Liver (tissue), 9 donors: ENCODE measurements around the gene SMIM13. TPM values are rescaled to one million over a fixed set of nuclear protein-coding genes. Genes with fewer than 3 reads are reported as not detected.

Experiments
- DNase-seq: peaks from one replicate; pipeline ENCODE4 v3.0.0-alpha.2; 2017; ENCODE audit warnings: low spot score
- H3K27ac ChIP-seq, 2 donors: one replicate each; pipeline ENCODE4 v1.7.0; 2013; ENCODE audit warnings: inconsistent platforms in 2 of 2, low read length in 2 of 2, control low read depth in 1 of 2, low read depth in 1 of 2, mild to moderate bottlenecking in 1 of 2
- H3K27me3 ChIP-seq, 4 donors: one replicate each; pipeline versions ENCODE4 v1.6.1 to v1.7.0; 2013; ENCODE audit warnings: low read length in 3 of 4, inconsistent platforms in 1 of 4, mild to moderate bottlenecking in 1 of 4, moderate library complexity in 1 of 4; ENCODE audit not compliant: control insufficient read depth in 4 of 4, insufficient read depth in 4 of 4
- H3K36me3 ChIP-seq, 4 donors: one replicate each; pipeline versions ENCODE4 v1.6.1 to v1.7.0; 2013; ENCODE audit warnings: low read length in 3 of 4, mild to moderate bottlenecking in 3 of 4, low read depth in 1 of 4, moderate library complexity in 1 of 4; ENCODE audit not compliant: control insufficient read depth in 4 of 4, insufficient read depth in 3 of 4
- H3K4me1 ChIP-seq, 4 donors: one replicate each; pipeline versions ENCODE4 v1.6.1 to v1.7.0; 2013; ENCODE audit warnings: low read length in 3 of 4, mild to moderate bottlenecking in 3 of 4, moderate library complexity in 1 of 4; ENCODE audit not compliant: control insufficient read depth in 4 of 4, insufficient read depth in 4 of 4
- H3K4me3 ChIP-seq, 3 donors: one replicate each; pipeline versions ENCODE4 v1.6.1 to v1.7.0; 2013; ENCODE audit warnings: low read length in 3 of 3, control low read depth in 1 of 3, low read depth in 1 of 3, mild to moderate bottlenecking in 1 of 3
- H3K9ac ChIP-seq, 2 donors: one replicate each; pipeline ENCODE4 v1.7.0; 2013; ENCODE audit warnings: low read length in 2 of 2, mild to moderate bottlenecking in 2 of 2, moderate library complexity in 2 of 2, control low read depth in 1 of 2, low read depth in 1 of 2
- H3K9me3 ChIP-seq, 4 donors: one replicate each; pipeline versions ENCODE4 v1.6.1 to v1.7.0; 2013; ENCODE audit warnings: low read length in 3 of 4; ENCODE audit not compliant: control insufficient read depth in 4 of 4
- ATF3 ChIP-seq: IDR thresholded peaks from 2 replicates; pipeline ENCODE4 v1.6.1; 2016; ENCODE audit warnings: antibody characterized with exemption
- CTCF ChIP-seq: fragments of 150-350 bp; IDR thresholded peaks from 2 replicates; pipeline ENCODE4 v1.5.1; 2017; ENCODE audit warnings: improper control_type of control experiment, low read depth, low read length; ENCODE audit not compliant: missing input control
- EGR1 ChIP-seq, 2 donors: IDR thresholded peaks; 2 replicates each; pipeline ENCODE4 v1.6.1; 2016 to 2018; ENCODE audit warnings: antibody characterized with exemption in 2 of 2, low read depth in 2 of 2
- FOXA1 ChIP-seq: IDR thresholded peaks from 2 replicates; pipeline ENCODE4 v1.6.1; 2016; ENCODE audit warnings: antibody characterized with exemption
- FOXA2 ChIP-seq: IDR thresholded peaks from 2 replicates; pipeline ENCODE4 v1.6.1; 2016; ENCODE audit warnings: antibody characterized with exemption
- GABPA ChIP-seq, 2 donors: IDR thresholded peaks in 1 of 2; conservative IDR thresholded peaks in 1 of 2; 2 replicates each; pipeline ENCODE4 v1.6.1; 2016; ENCODE audit warnings: antibody characterized with exemption in 2 of 2, mild to moderate bottlenecking in 1 of 2, moderate library complexity in 1 of 2
- JUND ChIP-seq, 2 donors: IDR thresholded peaks; 2 replicates each; pipeline ENCODE4 v1.6.1; 2016; ENCODE audit warnings: antibody characterized with exemption in 2 of 2
- NR2F2 ChIP-seq: IDR thresholded peaks from 2 replicates; pipeline ENCODE4 v1.6.1; 2016; ENCODE audit warnings: antibody characterized with exemption
- RAD21 ChIP-seq, 2 donors: IDR thresholded peaks; 2 replicates each; pipeline ENCODE4 v1.6.1; 2016; ENCODE audit warnings: antibody characterized with exemption in 2 of 2, mild to moderate bottlenecking in 2 of 2
- SP1 ChIP-seq: IDR thresholded peaks from 2 replicates; pipeline ENCODE4 v1.6.1; 2018; ENCODE audit warnings: antibody characterized with exemption, mild to moderate bottlenecking
- TAF1 ChIP-seq: conservative IDR thresholded peaks from 2 replicates; pipeline ENCODE4 v1.6.1; 2016; ENCODE audit warnings: antibody characterized with exemption, mild to moderate bottlenecking
- YY1 ChIP-seq: IDR thresholded peaks from 2 replicates; pipeline ENCODE4 v1.6.1; 2016; ENCODE audit warnings: antibody characterized with exemption, mild to moderate bottlenecking
- ZBTB33 ChIP-seq: IDR thresholded peaks from 2 replicates; pipeline ENCODE4 v1.6.1; 2016; ENCODE audit warnings: antibody characterized with exemption
- WGBS: extraction: QIAGEN DNeasy Blood & Tissue Kit; methylation state at CpG from one replicate; pipeline ENCODE4 v1.1.7; 2013; 5-methylcytosine and 5-hydroxymethylcytosine counted together
- polyA plus RNA-seq, 2 donors: library from polyadenylated mRNA; stranded (reverse) in 1 of 2; unstranded in 1 of 2; fragments of 200-250 nt in 1 of 2; fragments of >200 nt in 1 of 2; fragmentation: Nextera tagmentation in 1 of 2; extraction: Ambion mirVana in 1 of 2; gene quantifications; one replicate each; pipeline versions ENCODE4 v1.2.1 to v1.2.3, GENCODE V29; 2013 to 2015
- total RNA-seq, 2 donors: library from RNA; depleted of rRNA; stranded (reverse); fragments of >200 nt; gene quantifications; one replicate each; pipeline ENCODE4 v1.2.3, GENCODE V29; 2014
- TF ChIP-seq, protein P1 (sequence below): IDR thresholded peaks from 2 replicates; pipeline ENCODE4 v1.6.1; 2016; ENCODE audit warnings: antibody characterized with exemption, mild to moderate bottlenecking
- TF ChIP-seq, protein P2 (sequence below): IDR thresholded peaks from 2 replicates; pipeline ENCODE4 v1.6.1; 2016; ENCODE audit warnings: antibody characterized with exemption
- donor health status: healthy.
- donor health status: healthy.
- donor health status: healthy.
- donor health status: healthy.
- donor health status: healthy.

SMIM13 gene
- total and polyA plus RNA-seq, 4 donors = 2.8 to 9.0 (median 5.8) TPM

DNA sequence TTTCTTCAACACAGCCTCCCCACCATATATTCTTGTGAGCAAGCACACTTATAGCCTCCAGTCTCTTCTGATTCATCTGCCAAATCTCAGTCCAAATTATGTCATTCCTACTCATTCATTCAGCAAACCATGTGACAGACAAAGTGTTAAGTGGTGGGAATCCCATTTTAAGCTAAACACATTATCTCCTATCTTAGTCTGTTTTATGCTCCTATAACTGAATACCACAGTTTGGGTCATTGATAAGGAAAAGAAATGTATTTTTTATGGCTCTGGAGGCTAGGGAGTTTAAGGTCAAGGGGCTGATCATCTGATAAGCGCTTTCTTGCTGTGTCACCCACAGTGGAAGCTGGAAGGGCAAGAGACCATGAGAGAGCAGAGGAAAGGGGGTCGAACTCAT lies 23.9 kb upstream of the SMIM13 start:
- no peak for DNase-seq
- TF ChIP-seq GABPA (IDR thresholded peaks at IDR 0.05 in 1 of 2, conservative IDR thresholded peaks at IDR 0.05 in 1 of 2) (no peak), NR2F2 (no peak), FOXA1 (no peak), FOXA2 (no peak), YY1 (no peak), CTCF (no peak), TAF1 (no peak), JUND (IDR thresholded peaks at IDR 0.05) (no peak), SP1 (no peak), ZBTB33 (no peak)
- TF ChIP-seq, protein P1, sequence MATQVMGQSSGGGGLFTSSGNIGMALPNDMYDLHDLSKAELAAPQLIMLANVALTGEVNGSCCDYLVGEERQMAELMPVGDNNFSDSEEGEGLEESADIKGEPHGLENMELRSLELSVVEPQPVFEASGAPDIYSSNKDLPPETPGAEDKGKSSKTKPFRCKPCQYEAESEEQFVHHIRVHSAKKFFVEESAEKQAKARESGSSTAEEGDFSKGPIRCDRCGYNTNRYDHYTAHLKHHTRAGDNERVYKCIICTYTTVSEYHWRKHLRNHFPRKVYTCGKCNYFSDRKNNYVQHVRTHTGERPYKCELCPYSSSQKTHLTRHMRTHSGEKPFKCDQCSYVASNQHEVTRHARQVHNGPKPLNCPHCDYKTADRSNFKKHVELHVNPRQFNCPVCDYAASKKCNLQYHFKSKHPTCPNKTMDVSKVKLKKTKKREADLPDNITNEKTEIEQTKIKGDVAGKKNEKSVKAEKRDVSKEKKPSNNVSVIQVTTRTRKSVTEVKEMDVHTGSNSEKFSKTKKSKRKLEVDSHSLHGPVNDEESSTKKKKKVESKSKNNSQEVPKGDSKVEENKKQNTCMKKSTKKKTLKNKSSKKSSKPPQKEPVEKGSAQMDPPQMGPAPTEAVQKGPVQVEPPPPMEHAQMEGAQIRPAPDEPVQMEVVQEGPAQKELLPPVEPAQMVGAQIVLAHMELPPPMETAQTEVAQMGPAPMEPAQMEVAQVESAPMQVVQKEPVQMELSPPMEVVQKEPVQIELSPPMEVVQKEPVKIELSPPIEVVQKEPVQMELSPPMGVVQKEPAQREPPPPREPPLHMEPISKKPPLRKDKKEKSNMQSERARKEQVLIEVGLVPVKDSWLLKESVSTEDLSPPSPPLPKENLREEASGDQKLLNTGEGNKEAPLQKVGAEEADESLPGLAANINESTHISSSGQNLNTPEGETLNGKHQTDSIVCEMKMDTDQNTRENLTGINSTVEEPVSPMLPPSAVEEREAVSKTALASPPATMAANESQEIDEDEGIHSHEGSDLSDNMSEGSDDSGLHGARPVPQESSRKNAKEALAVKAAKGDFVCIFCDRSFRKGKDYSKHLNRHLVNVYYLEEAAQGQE = no peak
- no peaks in the 10 kb centered on the region for H3K27me3 ChIP-seq

GRCh38 chr6:11072101-11072500 lies 21.5 kb upstream of the SMIM13 start:
- Histone ChIP-seq H3K4me3 (no peak overlapping the region), H3K9ac (no peak overlapping the region), H3K36me3 (no peaks in the 10 kb centered on the region), H3K4me1 (peaks cover 0 to 17% (median 15%) of the 10 kb centered on the region in 4 donors), H3K27me3 (no peaks in the 10 kb centered on the region), H3K9me3 (no peaks in the 10 kb centered on the region), H3K27ac (no peak overlapping the region)
- DNase-seq = no peak
- WGBS = 97% methylated on average over 4 of the region's 4 CpGs
- TF ChIP-seq, protein P1 = no peak
- TF ChIP-seq CTCF (no peak), RAD21 (IDR thresholded peaks at IDR 0.05) (no peak), JUND (IDR thresholded peaks at IDR 0.05) (no peak), NR2F2 (no peak), TAF1 (no peak), FOXA2 (no peak), EGR1 (IDR thresholded peaks at IDR 0.05; ENCODE audit: low read depth in 2 of 2) (no peak), ATF3 (no peak), ZBTB33 (no peak)
- TF ChIP-seq, protein P2, sequence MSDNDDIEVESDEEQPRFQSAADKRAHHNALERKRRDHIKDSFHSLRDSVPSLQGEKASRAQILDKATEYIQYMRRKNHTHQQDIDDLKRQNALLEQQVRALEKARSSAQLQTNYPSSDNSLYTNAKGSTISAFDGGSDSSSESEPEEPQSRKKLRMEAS = no peak

More for the DNA sequence above, 23.9 kb upstream of the SMIM13 start:
- Histone ChIP-seq H3K9me3 (no peaks in the 10 kb centered on the region), H3K4me3 (no peak overlapping the region), H3K27ac (no peak overlapping the region), H3K36me3 (no peaks in the 10 kb centered on the region), H3K4me1 (peaks cover 0 to 31% (median 29%) of the 10 kb centered on the region in 4 donors), H3K9ac (no peak overlapping the region)
- 72% methylated on average over 2 of the region's 2 CpGs for WGBS
